ENCODE measurements around the gene KLHL13.
"Not testable (repeated sequence)": the region's sequence is repeated elsewhere in the genome, so short reads cannot be mapped to it uniquely, and the experiment has no call there.

Gene KLHL13

GRCh38 chrX:117992192-117992723 is 124.4 kb downstream of the KLHL13 start:
- no peak for DNase-seq (ENCODE audit: low read depth in 2 of 2)

GRCh38 chrX:117990438-117990837 is 126.2 kb downstream of the KLHL13 start:
- DNase-seq (ENCODE audit: low read depth in 2 of 2), result no peak

- DNase-seq (ENCODE audit: low read depth in 2 of 2), result no peak
Observed at GRCh38 chrX:117989512-117989911, 127.1 kb downstream of the KLHL13 start.

- no peak for DNase-seq (ENCODE audit: low read depth in 2 of 2)
Observed at GRCh38 chrX:117987373-117987772, 129.2 kb downstream of the KLHL13 start.

- no peak for DNase-seq (ENCODE audit: low read depth in 2 of 2)
Observed at GRCh38 chrX:117985241-117985640, 131.4 kb downstream of the KLHL13 start.

- DNase-seq (ENCODE audit: low read depth in 2 of 2), result no peak
Observed at GRCh38 chrX:117982694-117983392, 133.8 kb downstream of the KLHL13 start.

- DNase-seq (ENCODE audit: low read depth in 2 of 2), result no peak
Observed at GRCh38 chrX:117978402-117978801, 138.2 kb downstream of the KLHL13 start.

GRCh38 chrX:117977526-117977925 is 139.1 kb downstream of the KLHL13 start:
- no peak for DNase-seq (ENCODE audit: low read depth in 2 of 2)

GRCh38 chrX:117973110-117973807 is 143.4 kb downstream of the KLHL13 start:
- DNase-seq (ENCODE audit: low read depth in 2 of 2), result no peak

GRCh38 chrX:117972711-117973109 is 143.9 kb downstream of the KLHL13 start:
- no peak for DNase-seq (ENCODE audit: low read depth in 2 of 2)

GRCh38 chrX:117969782-117970181 is 146.8 kb downstream of the KLHL13 start:
- DNase-seq (ENCODE audit: low read depth in 2 of 2), result no peak

- DNase-seq (ENCODE audit: low read depth in 2 of 2), result no peak
Observed at GRCh38 chrX:117969328-117969727, 147.3 kb downstream of the KLHL13 start.

- DNase-seq (ENCODE audit: low read depth in 2 of 2), result no peak
Observed at GRCh38 chrX:117959045-117959444, 157.6 kb downstream of the KLHL13 start.

GRCh38 chrX:117957128-117957527 is 159.5 kb downstream of the KLHL13 start:
- no peak for DNase-seq (ENCODE audit: low read depth in 2 of 2)

- DNase-seq (ENCODE audit: low read depth in 2 of 2), result not testable (repeated sequence)
Observed at GRCh38 chrX:117939296-117939695, 177.3 kb downstream of the KLHL13 start.

GRCh38 chrX:117936118-117936517 is 180.5 kb downstream of the KLHL13 start:
- no peak for DNase-seq (ENCODE audit: low read depth in 2 of 2)

- DNase-seq (ENCODE audit: low read depth in 2 of 2), result not testable (repeated sequence)
Observed at GRCh38 chrX:117930116-117930515, 186.5 kb downstream of the KLHL13 start.

GRCh38 chrX:117919755-117920154 is 196.9 kb downstream of the KLHL13 start:
- no peak for DNase-seq (ENCODE audit: low read depth in 2 of 2)

- DNase-seq (ENCODE audit: low read depth in 2 of 2), result no peak
Observed at GRCh38 chrX:117910216-117910615, 206.4 kb downstream of the KLHL13 start.

GRCh38 chrX:117898226-117898625 is 218.4 kb downstream of the KLHL13 start:
- DNase-seq (ENCODE audit: low read depth in 2 of 2), result no peak

- no peak for DNase-seq (ENCODE audit: low read depth in 2 of 2)
Observed at GRCh38 chrX:117895418-117895817, 221.2 kb downstream of the KLHL13 start.

GRCh38 chrX:117892469-117892868 is 224.1 kb downstream of the KLHL13 start:
- no peak for DNase-seq (ENCODE audit: low read depth in 2 of 2)

- DNase-seq (ENCODE audit: low read depth in 2 of 2), result no peak
Observed at GRCh38 chrX:117871796-117872195, 244.8 kb downstream of the KLHL13 start.

Measured in stimulated activated CD4-positive, alpha-beta T cell treated with anti-CD3 and anti-CD28 coated beads, Interleukin-12 subunit alpha, Interleukin-12 subunit beta, amount 100 ng/mL, for 24 hours (primary cell).